HFFc6 (cell line): ENCODE results near the gene TXNDC9. TPM values are rescaled to one million over a fixed set of nuclear protein-coding genes. Genes with fewer than 3 reads are reported as not detected.
"Not testable (repeated sequence)": the region's sequence is repeated elsewhere in the genome, so short reads cannot be mapped to it uniquely, and the experiment has no call there.

Experiments used
- DNase-seq: peaks from one replicate; pipeline ENCODE4 v3.0.0-alpha.2; 2018
- H3K27ac Mint-ChIP-seq: 2 replicates; pipeline ENCODE4 v1.8.0; 2020; ENCODE audit warnings: mild to moderate bottlenecking, mixed read lengths
- H3K27me3 Mint-ChIP-seq: 2 replicates; pipeline ENCODE4 v1.8.0; 2021; ENCODE audit warnings: mild to moderate bottlenecking, moderate library complexity, mixed read lengths; ENCODE audit not compliant: insufficient read depth
- H3K36me3 Mint-ChIP-seq: 2 replicates; pipeline ENCODE4 v1.8.0; 2021; ENCODE audit warnings: low read depth, mixed read lengths
- H3K4me1 Mint-ChIP-seq: 2 replicates; pipeline ENCODE4 v1.8.0; 2020; ENCODE audit warnings: low read depth, mixed read lengths
- H3K4me3 Mint-ChIP-seq: 2 replicates; pipeline ENCODE4 v1.8.0; 2020; ENCODE audit warnings: mild to moderate bottlenecking, moderate library complexity, mixed read lengths
- H3K9me3 Mint-ChIP-seq: 2 replicates; pipeline ENCODE4 v1.8.0; 2020; ENCODE audit warnings: mild to moderate bottlenecking, mixed read lengths
- CTCF ChIP-seq: fragments of 200-600 bp; sonication (generic); IDR thresholded peaks from 2 replicates; pipeline ENCODE4 v1.5.0; 2021; ENCODE audit warnings: antibody characterized with exemption, mild to moderate bottlenecking
- total RNA-seq, 6 experiments: library from RNA; stranded (reverse); fragmentation: NEBNext Ultra II Directional; extraction: Animal tissue kit (Norgen Biotek cat#: 25700); gene quantifications; 2 replicates in 1 of 6; 3 replicates in 5 of 6; pipeline ENCODE4 v1.2.3, GENCODE V29; 2021

The TXNDC9 gene
- total RNA-seq, 6 experiments from 2014 or later = 40.3 to 47.9 (median 43.9) TPM

GRCh38 chr2:99317161-99317872 is 18.8 kb downstream of the TXNDC9 start:
- no peak overlapping the region for H3K4me3 Mint-ChIP-seq
- no peak for DNase-seq
- H3K9me3 Mint-ChIP-seq = no peaks in the 10 kb centered on the region

GRCh38 chr2:99301097-99301496 is 35.0 kb downstream of the TXNDC9 start, which contains the start of gene LYG1:
TSS of gene LYG1 (minus strand) at chr2:99301197. CDS start at chr2:99295670, 5,527 bp downstream.
- H3K9me3 Mint-ChIP-seq, H3K36me3 Mint-ChIP-seq, H3K4me3 Mint-ChIP-seq, H3K4me1 Mint-ChIP-seq, H3K27me3 Mint-ChIP-seq, H3K27ac Mint-ChIP-seq, DNase-seq: not testable (repeated sequence)

More at GRCh38 chr2:99317161-99317872, 18.8 kb downstream of the TXNDC9 start:
- Mint-ChIP-seq H3K27ac (no peak overlapping the region), H3K4me1 (no peaks in the 10 kb centered on the region), H3K27me3 (no peaks in the 10 kb centered on the region), H3K36me3 (peaks cover 34% of the 10 kb centered on the region)
- no peak for TF ChIP-seq CTCF

- TF ChIP-seq CTCF = no peak
- Mint-ChIP-seq H3K27me3 (no peaks in the 10 kb centered on the region; the same call in 1 of the 2 replicates), H3K27ac (no peak overlapping the region), H3K4me3 (no peak overlapping the region), H3K36me3 (no peaks in the 10 kb centered on the region), H3K4me1 (peaks cover 7% of the 10 kb centered on the region; the same call in 1 of the 2 replicates), H3K9me3 (no peaks in the 10 kb centered on the region)
- DNase-seq = no peak
Measured at GRCh38 chr2:99299580-99299979, 36.6 kb downstream of the TXNDC9 start.

- H3K4me3 Mint-ChIP-seq = no peak overlapping the region
- no peak overlapping the region for H3K27ac Mint-ChIP-seq
- TF ChIP-seq CTCF = no peak
- DNase-seq = no peak
- H3K36me3 Mint-ChIP-seq = no peaks in the 10 kb centered on the region
- no peaks in the 10 kb centered on the region for H3K9me3 Mint-ChIP-seq
- H3K27me3 Mint-ChIP-seq = no peaks in the 10 kb centered on the region; the same call in 1 of the 2 replicates
- peaks cover 7% of the 10 kb centered on the region; the same call in 1 of the 2 replicates for H3K4me1 Mint-ChIP-seq
Measured at GRCh38 chr2:99297994-99298393, 38.1 kb downstream of the TXNDC9 start.

- no peak for DNase-seq
- TF ChIP-seq CTCF = no peak
- Mint-ChIP-seq H3K4me1 (peaks cover 4% of the 10 kb centered on the region; the same call in 1 of the 2 replicates), H3K27me3 (peaks cover 2% of the 10 kb centered on the region; the same call in 1 of the 2 replicates), H3K27ac (no peak overlapping the region), H3K9me3 (peaks cover 1% of the 10 kb centered on the region; the same call in 1 of the 2 replicates), H3K36me3 (peaks cover 5% of the 10 kb centered on the region), H3K4me3 (no peak overlapping the region)
Measured at GRCh38 chr2:99285526-99285925, 50.6 kb downstream of the TXNDC9 start.

- Mint-ChIP-seq H3K9me3 (peaks cover 11% of the 10 kb centered on the region), H3K27me3 (peaks cover 2% of the 10 kb centered on the region; the same call in 1 of the 2 replicates), H3K4me3 (no peak overlapping the region), H3K4me1 (peaks cover 21% of the 10 kb centered on the region), H3K36me3 (peaks cover 14% of the 10 kb centered on the region), H3K27ac (no peak overlapping the region)
- no peak for TF ChIP-seq CTCF
- no peak for DNase-seq
Measured at GRCh38 chr2:99279969-99280695, 56.0 kb downstream of the TXNDC9 start.
